ENCODE measurements around the gene ABCG2. TPM values are rescaled to one million over a fixed set of nuclear protein-coding genes. Genes with fewer than 3 reads are reported as not detected.
A peak's percentile ranks its signal among the peaks of the same experiment; 100 is the strongest.
"Not testable (repeated sequence)": the region's sequence is repeated elsewhere in the genome, so short reads cannot be mapped to it uniquely, and the experiment has no call there.

ABCG2 gene
- polyA plus RNA-seq, 1 donor (not counting 4 experiments of a cell fraction or from before 2014, with no cell fraction given), result 5.3 TPM

DNA sequence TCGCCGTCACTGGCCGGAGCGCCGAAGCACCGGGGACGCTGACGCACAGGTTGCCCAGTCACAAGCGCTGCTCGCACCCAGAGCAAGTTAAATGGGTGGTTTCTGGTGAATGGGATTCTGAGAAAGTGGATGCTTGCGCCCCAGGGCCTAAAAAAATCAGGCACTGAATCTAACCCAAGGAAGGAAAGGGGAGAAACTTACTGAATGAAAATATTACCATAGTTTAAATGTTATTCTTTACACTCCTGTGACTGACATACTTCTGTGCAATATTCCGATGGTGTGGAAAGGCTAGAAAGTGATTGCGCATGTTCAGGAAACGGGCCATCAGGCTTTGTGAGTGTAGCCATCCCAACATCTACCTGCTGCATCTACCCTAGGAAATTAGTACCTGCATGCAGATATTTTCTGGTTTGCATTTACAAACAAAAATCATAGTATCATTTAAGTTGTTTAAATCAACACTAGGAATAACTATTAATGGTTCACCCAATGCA is 838 bp upstream of the ABCG2 start:
- no peaks in the 10 kb centered on the region for H3K36me3 ChIP-seq (ENCODE audit: control insufficient read depth in 2 of 2, extremely low read depth in 1 of 2, insufficient read depth in 2 of 2, low read length in 2 of 2)
- no peak for TF ChIP-seq CTCF (optimal IDR thresholded peaks at IDR 0.05 in 1 of 3, IDR thresholded peaks at IDR 0.05 in 1 of 3, conservative IDR thresholded peaks at IDR 0.05 in 1 of 3; ENCODE audit: extremely low read depth in 1 of 3, insufficient read depth in 2 of 3, low read length in 3 of 3)
- H2AFZ ChIP-seq (ENCODE audit: control insufficient read depth, low read length), result peak overlapping the region; percentile 98
- FAIRE-seq (no peak), DNase-seq (ENCODE audit: low read depth, low spot score) (no peak)
- peak overlapping the region; percentile 53 to 83 (median 69) for H3K4me3 ChIP-seq (ENCODE audit: control insufficient read depth in 2 of 3, extremely low read depth in 1 of 3, insufficient read depth in 2 of 3, low read depth in 1 of 3, low read length in 3 of 3)
- H3K79me2 ChIP-seq (ENCODE audit: control insufficient read depth, insufficient read depth, low read length), result no peaks in the 10 kb centered on the region
- dilution Hi-C loops (cut with MboI; ENCODE audit: extremely low pct_ligation_motif_present, low sequenced_read_pairs), result no loop called here
- peak overlapping the region; percentile 78 for H3K9ac ChIP-seq (ENCODE audit: control insufficient read depth, extremely low read depth, insufficient read depth, low read length)
- H3K9me3 ChIP-seq (ENCODE audit: control insufficient read depth, low read depth, low read length), result no peaks in the 10 kb centered on the region
- H3K27ac ChIP-seq (ENCODE audit: control insufficient read depth, insufficient read depth, low read length), result peak overlapping the region; percentile 62
- H3K27me3 ChIP-seq (ENCODE audit: control insufficient read depth, extremely low read depth, insufficient read depth, low read length), result no peaks in the 10 kb centered on the region
- peak overlapping the region; percentile 92 for H3K4me2 ChIP-seq (ENCODE audit: control insufficient read depth, extremely low read depth, insufficient read depth, low read depth, low read length)
- H3K9me1 ChIP-seq (ENCODE audit: control insufficient read depth, extremely low read depth, insufficient read depth, low read length), result no peaks in the 10 kb centered on the region
- H3K4me1 ChIP-seq (ENCODE audit: control insufficient read depth, extremely low read depth, insufficient read depth, low read length), result peaks cover 7% of the 10 kb centered on the region
- no peaks in the 10 kb centered on the region for H4K20me1 ChIP-seq (ENCODE audit: control insufficient read depth, extremely low read depth, insufficient read depth, low read length)

- no peak overlapping the region for H3K27ac ChIP-seq (ENCODE audit: control insufficient read depth, insufficient read depth, low read length)
- FAIRE-seq (peak; percentile 44), DNase-seq (ENCODE audit: low read depth, low spot score) (no peak)
- peak overlapping the region; percentile 92 for H3K4me2 ChIP-seq (ENCODE audit: control insufficient read depth, extremely low read depth, insufficient read depth, low read depth, low read length)
- no peaks in the 10 kb centered on the region for H3K36me3 ChIP-seq (ENCODE audit: control insufficient read depth in 2 of 2, extremely low read depth in 1 of 2, insufficient read depth in 2 of 2, low read length in 2 of 2)
- no peaks in the 10 kb centered on the region for H4K20me1 ChIP-seq (ENCODE audit: control insufficient read depth, extremely low read depth, insufficient read depth, low read length)
- peak overlapping the region; percentile 98 for H2AFZ ChIP-seq (ENCODE audit: control insufficient read depth, low read length)
- H3K4me3 ChIP-seq (ENCODE audit: control insufficient read depth in 2 of 3, extremely low read depth in 1 of 3, insufficient read depth in 2 of 3, low read depth in 1 of 3, low read length in 3 of 3), result peak overlapping the region; percentile 53 to 83 (median 69)
- no peaks in the 10 kb centered on the region for H3K9me1 ChIP-seq (ENCODE audit: control insufficient read depth, extremely low read depth, insufficient read depth, low read length)
- no peaks in the 10 kb centered on the region for H3K9me3 ChIP-seq (ENCODE audit: control insufficient read depth, low read depth, low read length)
- peak overlapping the region; percentile 78 for H3K9ac ChIP-seq (ENCODE audit: control insufficient read depth, extremely low read depth, insufficient read depth, low read length)
- H3K27me3 ChIP-seq (ENCODE audit: control insufficient read depth, extremely low read depth, insufficient read depth, low read length), result no peaks in the 10 kb centered on the region
- no peaks in the 10 kb centered on the region for H3K79me2 ChIP-seq (ENCODE audit: control insufficient read depth, insufficient read depth, low read length)
- H3K4me1 ChIP-seq (ENCODE audit: control insufficient read depth, extremely low read depth, insufficient read depth, low read length), result peaks cover 7% of the 10 kb centered on the region
- dilution Hi-C loops (cut with MboI; ENCODE audit: extremely low pct_ligation_motif_present, low sequenced_read_pairs), result no loop called here
- TF ChIP-seq CTCF (optimal IDR thresholded peaks at IDR 0.05 in 1 of 3, IDR thresholded peaks at IDR 0.05 in 1 of 3, conservative IDR thresholded peaks at IDR 0.05 in 1 of 3; ENCODE audit: extremely low read depth in 1 of 3, insufficient read depth in 2 of 3, low read length in 3 of 3) (no peak), EZH2 (IDR thresholded peaks at IDR 0.05; ENCODE audit: low read length) (no peak)
Measured at GRCh38 chr4:88158038-88158488, 376 bp downstream of the ABCG2 start.

GRCh38 chr4:88152331-88152730 is 6.1 kb downstream of the ABCG2 start:
- H3K36me3 ChIP-seq (ENCODE audit: control insufficient read depth in 2 of 2, extremely low read depth in 1 of 2, insufficient read depth in 2 of 2, low read length in 2 of 2); H4K20me1 ChIP-seq (ENCODE audit: control insufficient read depth, extremely low read depth, insufficient read depth, low read length); DNase-seq (ENCODE audit: low read depth, low spot score); H3K4me2 ChIP-seq (ENCODE audit: control insufficient read depth, extremely low read depth, insufficient read depth, low read depth, low read length); dilution Hi-C loops (cut with MboI; ENCODE audit: extremely low pct_ligation_motif_present, low sequenced_read_pairs); H2AFZ ChIP-seq (ENCODE audit: control insufficient read depth, low read length); H3K27ac ChIP-seq (ENCODE audit: control insufficient read depth, insufficient read depth, low read length); H3K4me3 ChIP-seq (ENCODE audit: control insufficient read depth in 2 of 3, extremely low read depth in 1 of 3, insufficient read depth in 2 of 3, low read depth in 1 of 3, low read length in 3 of 3); H3K9ac ChIP-seq (ENCODE audit: control insufficient read depth, extremely low read depth, insufficient read depth, low read length); H3K9me3 ChIP-seq (ENCODE audit: control insufficient read depth, low read depth, low read length); FAIRE-seq; H3K27me3 ChIP-seq (ENCODE audit: control insufficient read depth, extremely low read depth, insufficient read depth, low read length); H3K79me2 ChIP-seq (ENCODE audit: control insufficient read depth, insufficient read depth, low read length); H3K9me1 ChIP-seq (ENCODE audit: control insufficient read depth, extremely low read depth, insufficient read depth, low read length): not testable (repeated sequence)
- peaks cover 12% of the 10 kb centered on the region for H3K4me1 ChIP-seq (ENCODE audit: control insufficient read depth, extremely low read depth, insufficient read depth, low read length)

Data from keratinocyte (primary cell).